Measurements from ENCODE around the gene BANP.
A peak's percentile ranks its signal among the peaks of the same experiment; 100 is the strongest.

The BANP gene

GRCh38 chr16:87949071-87949744, 2.0 kb upstream of the BANP start:
- DNase-seq = peak; percentile 53

- DNase-seq = peak; percentile 57
Measured at GRCh38 chr16:87951552-87952538, 611 bp downstream of the BANP start.

GRCh38 chr16:87952751-87953150, 1.5 kb downstream of the BANP start:
- no peak for DNase-seq

GRCh38 chr16:87953308-87954215, 2.3 kb downstream of the BANP start:
- DNase-seq = no peak

GRCh38 chr16:87954361-87954760, 3.1 kb downstream of the BANP start:
- no peak for DNase-seq

GRCh38 chr16:87954826-87955225, 3.6 kb downstream of the BANP start:
- no peak for DNase-seq

GRCh38 chr16:87955302-87956097, 4.3 kb downstream of the BANP start:
- DNase-seq = no peak

GRCh38 chr16:87956098-87956364, 4.8 kb downstream of the BANP start:
- DNase-seq = no peak

- DNase-seq = no peak
Measured at GRCh38 chr16:87956365-87957231, 5.4 kb downstream of the BANP start.

- no peak for DNase-seq
Measured at GRCh38 chr16:87957296-87958094, 6.3 kb downstream of the BANP start.

GRCh38 chr16:87958632-87959031, 7.4 kb downstream of the BANP start:
- DNase-seq = no peak

- no peak for DNase-seq
Measured at GRCh38 chr16:87959391-87959990, 8.3 kb downstream of the BANP start.

GRCh38 chr16:87960296-87960695, 9.1 kb downstream of the BANP start:
- DNase-seq = no peak

- no peak for DNase-seq
Measured at GRCh38 chr16:87960852-87961251, 9.6 kb downstream of the BANP start.

GRCh38 chr16:87961623-87962022, 10.4 kb downstream of the BANP start:
- DNase-seq = no peak

- no peak for DNase-seq
Measured at GRCh38 chr16:87963400-87963799, 12.2 kb downstream of the BANP start.

- DNase-seq = no peak
Measured at GRCh38 chr16:87964049-87964659, 12.9 kb downstream of the BANP start.

- DNase-seq = no peak
Measured at GRCh38 chr16:87965417-87965816, 14.2 kb downstream of the BANP start.

GRCh38 chr16:87966064-87966645, 14.9 kb downstream of the BANP start:
- DNase-seq = no peak

Measured in DMS53 (cell line).